GM21367 (cell line): ENCODE measurements around the gene MCTS1.
"Not testable (repeated sequence)": the region's sequence is repeated elsewhere in the genome, so short reads cannot be mapped to it uniquely, and the experiment has no call there.

Experiments
- ATAC-seq: cut with Tn5 transposase; IDR thresholded peaks from one replicate; pipeline ENCODE4 v1.9.1; 2021; ENCODE audit not compliant: unreplicated experiment

Gene MCTS1

GRCh38 chrX:120625371-120625770, 21.5 kb downstream of the MCTS1 start:
- ATAC-seq, result no peak

- peak; percentile 97 for ATAC-seq
Measured at GRCh38 chrX:120629667-120630537, 26.0 kb downstream of the MCTS1 start, which contains the start of gene C1GALT1C1. C1GALT1C1 (minus strand) TSS chrX:120630054; CDS start chrX:120627166, 2,888 bp downstream.

- ATAC-seq, result no peak
Measured at GRCh38 chrX:120638619-120639018, 34.7 kb downstream of the MCTS1 start.

- no peak for ATAC-seq
Measured at GRCh38 chrX:120642871-120643270, 39.0 kb downstream of the MCTS1 start.

GRCh38 chrX:120647127-120647526, 43.2 kb downstream of the MCTS1 start:
- ATAC-seq, result no peak

GRCh38 chrX:120652256-120652655, 48.4 kb downstream of the MCTS1 start:
- not testable (repeated sequence) for ATAC-seq

- no peak for ATAC-seq
Measured at GRCh38 chrX:120653000-120653399, 49.1 kb downstream of the MCTS1 start.

GRCh38 chrX:120660637-120661036, 56.7 kb downstream of the MCTS1 start:
- ATAC-seq, result no peak
